Suprapubic skin (tissue), 3 donors: ENCODE measurements around the gene C19orf33.

Experiments used
- EP300 ChIP-seq: sonication (generic); formaldehyde crosslinking; IDR thresholded peaks from one replicate; pipeline ENCODE4 v1.6.1; 2017; ENCODE audit warnings: antibody characterized with exemption
- POLR2A ChIP-seq, 2 donors: fragments of 450-650 bp; IDR thresholded peaks; one replicate each; pipeline ENCODE4 v1.6.1; 2017; ENCODE audit warnings: antibody characterized with exemption in 2 of 2, mild to moderate bottlenecking in 2 of 2, moderate library complexity in 2 of 2
- TF ChIP-seq, protein P1 (sequence below), 2 donors: fragments of 200-600 bp in 1 of 2; fragments of 450-650 bp in 1 of 2; sonication (generic) in 1 of 2; IDR thresholded peaks; one replicate each; pipeline ENCODE4 v1.5.1; 2016 to 2019; ENCODE audit warnings: antibody characterized with exemption in 2 of 2, mild to moderate bottlenecking in 1 of 2, moderate library complexity in 1 of 2

DNA sequence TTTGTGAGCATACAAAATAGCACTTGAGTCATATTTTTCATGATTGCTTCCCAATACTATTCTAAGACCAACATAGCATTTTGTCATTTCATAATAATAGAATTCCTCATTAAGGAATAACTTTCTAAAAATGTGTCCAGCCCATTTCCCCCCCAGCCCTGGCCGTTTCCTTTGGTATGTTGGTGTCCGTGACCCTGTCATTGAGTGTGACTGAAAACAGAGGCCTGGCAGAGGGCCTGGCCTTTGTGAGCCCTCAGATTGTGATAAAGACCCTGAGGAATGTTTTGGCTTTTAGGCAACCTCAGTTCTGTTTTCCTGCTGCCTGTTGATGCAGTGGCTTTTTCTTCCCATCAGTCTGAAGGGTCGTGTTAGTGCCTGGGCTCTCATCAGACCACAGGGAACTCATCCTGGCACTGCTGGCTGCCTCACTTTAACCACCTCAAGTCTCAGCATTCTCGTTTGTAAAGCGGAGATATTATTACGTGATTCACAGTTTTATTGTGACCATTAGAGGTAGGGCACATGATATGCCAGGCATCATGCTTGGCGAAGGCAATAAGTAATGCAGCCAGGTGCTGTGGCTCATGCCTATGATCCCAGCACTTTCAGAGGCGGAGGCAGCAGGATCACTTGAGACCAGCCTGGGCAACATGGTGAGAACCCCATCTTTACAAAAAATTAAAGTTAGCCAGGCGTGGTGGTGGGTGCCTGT, 25.9 kb upstream of the C19orf33 start:
- TF ChIP-seq, protein P1, sequence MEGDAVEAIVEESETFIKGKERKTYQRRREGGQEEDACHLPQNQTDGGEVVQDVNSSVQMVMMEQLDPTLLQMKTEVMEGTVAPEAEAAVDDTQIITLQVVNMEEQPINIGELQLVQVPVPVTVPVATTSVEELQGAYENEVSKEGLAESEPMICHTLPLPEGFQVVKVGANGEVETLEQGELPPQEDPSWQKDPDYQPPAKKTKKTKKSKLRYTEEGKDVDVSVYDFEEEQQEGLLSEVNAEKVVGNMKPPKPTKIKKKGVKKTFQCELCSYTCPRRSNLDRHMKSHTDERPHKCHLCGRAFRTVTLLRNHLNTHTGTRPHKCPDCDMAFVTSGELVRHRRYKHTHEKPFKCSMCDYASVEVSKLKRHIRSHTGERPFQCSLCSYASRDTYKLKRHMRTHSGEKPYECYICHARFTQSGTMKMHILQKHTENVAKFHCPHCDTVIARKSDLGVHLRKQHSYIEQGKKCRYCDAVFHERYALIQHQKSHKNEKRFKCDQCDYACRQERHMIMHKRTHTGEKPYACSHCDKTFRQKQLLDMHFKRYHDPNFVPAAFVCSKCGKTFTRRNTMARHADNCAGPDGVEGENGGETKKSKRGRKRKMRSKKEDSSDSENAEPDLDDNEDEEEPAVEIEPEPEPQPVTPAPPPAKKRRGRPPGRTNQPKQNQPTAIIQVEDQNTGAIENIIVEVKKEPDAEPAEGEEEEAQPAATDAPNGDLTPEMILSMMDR (IDR thresholded peaks at IDR 0.05) = no peak
- no peak for TF ChIP-seq POLR2A (IDR thresholded peaks at IDR 0.05)
- TF ChIP-seq EP300 = no peak
